NCI-H748 treated with DMSO at 0.1 percent for 48 hours (cell line): ENCODE results near the gene ARMS2.

Experiments used
- DNase-seq: peaks from one replicate; lab custom pipeline; 2025; lab: John Stamatoyannopoulos, UW

Gene ARMS2

DNA sequence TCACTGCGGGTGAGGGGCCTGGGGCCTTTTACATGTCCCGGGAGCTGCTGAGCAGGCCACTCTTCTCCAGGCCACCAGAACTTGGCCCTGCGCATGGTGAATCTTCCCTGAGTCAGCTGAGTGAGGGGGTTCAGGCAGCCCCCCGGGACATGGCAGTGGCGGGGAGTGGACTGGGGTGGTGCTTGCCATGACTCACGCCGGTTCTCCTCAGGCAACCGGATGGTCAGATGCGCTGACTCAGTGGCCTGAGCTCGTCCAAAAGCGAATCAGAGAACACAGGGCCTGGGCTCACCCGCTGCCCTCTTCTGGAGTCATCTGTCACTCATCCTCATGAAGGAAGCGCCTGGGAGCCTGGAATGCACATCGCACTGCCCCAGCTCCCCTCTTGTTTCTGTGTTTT lies 40.4 kb downstream of the ARMS2 start:
- DNase-seq: no peak

- no peak for DNase-seq
Measured at GRCh38 chr10:122495406-122496340, 41.2 kb downstream of the ARMS2 start.

DNA sequence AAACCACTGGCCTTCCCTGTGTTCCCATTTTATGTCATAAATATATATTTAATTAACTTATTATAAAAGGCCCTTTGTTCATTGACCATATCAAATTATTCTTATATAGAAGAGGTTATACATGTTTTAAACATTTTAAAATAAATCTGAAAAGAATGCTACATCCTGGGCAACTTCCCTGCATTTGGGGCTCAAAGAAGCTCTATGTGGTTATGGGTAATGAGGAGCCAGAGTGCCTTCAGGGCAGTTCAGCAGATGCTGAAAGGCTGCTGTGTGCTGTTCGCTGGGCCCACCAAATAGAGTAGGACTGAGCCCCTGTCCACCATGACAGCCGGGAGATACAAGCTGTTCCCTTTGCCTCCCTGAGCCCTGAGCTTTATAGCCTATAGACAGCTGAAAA lies 42.8 kb downstream of the ARMS2 start:
- DNase-seq: no peak

DNA sequence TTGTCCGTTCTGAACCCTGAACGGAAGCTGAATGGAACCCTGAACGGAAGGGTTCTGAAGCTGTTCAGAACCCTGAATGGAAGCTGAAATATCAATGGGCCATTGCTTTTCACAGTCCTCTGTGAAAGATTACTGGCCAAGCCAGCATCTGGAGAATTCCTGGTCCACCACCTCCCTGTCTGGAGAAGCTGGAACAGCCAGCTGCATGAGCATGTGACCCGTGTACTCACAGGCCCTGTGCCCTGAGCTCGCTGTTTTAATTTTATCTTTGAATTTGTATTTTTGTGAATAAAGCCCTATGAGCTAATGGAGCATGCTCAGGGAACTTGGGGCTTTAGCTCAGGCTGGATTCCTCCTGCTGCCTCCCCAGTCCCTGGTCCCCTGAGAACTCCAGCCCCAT lies 44.1 kb downstream of the ARMS2 start:
- DNase-seq: no peak

DNA sequence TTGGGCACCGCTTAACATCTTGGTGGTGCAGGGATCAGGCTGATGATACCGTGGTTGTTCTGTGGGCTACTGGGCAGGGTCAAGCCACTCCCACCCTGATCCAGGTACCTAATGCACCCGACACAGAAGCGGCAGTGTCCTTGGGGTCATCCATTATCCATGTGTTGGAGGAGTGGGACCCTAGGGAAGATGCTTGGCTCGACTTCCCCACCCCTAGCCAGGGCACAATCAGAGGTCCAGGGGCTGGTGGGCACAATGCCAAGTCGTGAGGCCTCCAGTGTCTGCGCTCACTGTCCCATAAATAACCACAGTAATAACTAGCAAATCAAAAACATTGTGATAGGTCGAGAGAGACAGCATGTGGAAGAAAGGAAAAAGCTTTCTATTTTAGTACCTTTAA lies 44.6 kb downstream of the ARMS2 start:
- DNase-seq: no peak

DNA sequence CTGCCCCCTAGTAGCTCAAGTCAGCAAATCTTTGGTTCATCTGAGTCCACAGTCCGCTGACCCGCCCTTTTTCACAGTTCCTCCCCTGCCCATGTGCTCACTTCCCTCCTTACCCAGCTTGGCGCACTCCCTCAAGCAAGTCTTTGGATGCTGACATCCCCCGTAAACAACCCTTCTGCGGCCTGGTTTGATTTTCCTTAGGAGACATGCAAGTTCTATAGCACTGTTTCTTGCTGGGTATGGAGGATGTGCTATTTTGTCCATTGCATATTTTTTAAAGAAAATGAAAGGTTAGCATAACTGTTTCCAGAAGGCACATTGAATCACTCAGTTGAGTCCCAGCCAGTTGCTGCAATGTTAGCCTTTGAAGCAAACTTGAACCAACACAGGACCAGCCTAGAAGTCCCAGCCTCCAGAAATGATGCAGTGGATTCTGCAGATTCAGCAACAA lies 45.1 kb downstream of the ARMS2 start:
- DNase-seq: no peak

- DNase-seq: no peak
Measured at GRCh38 chr10:122500194-122500593, 45.7 kb downstream of the ARMS2 start.

DNA sequence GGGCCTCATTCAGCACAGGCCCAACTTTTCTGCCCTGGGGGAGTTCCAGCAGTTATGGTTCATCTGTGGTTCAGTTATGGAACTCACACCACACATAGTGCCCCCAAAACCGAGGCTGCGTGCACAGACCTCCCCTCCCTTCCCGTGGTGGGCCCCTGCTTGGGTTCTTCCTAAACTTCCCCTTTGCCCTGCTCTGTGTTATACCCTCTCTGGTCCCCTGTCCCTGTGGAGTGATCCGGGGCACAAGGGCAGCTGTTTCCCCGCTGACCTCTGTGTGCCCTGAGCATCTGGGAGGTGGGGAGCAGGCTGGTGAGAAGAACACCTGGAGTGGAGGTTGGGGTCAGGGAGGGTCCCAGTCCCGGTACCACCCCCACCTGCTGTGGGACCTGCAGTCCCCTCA lies 46.3 kb downstream of the ARMS2 start:
- no peak for DNase-seq

DNA sequence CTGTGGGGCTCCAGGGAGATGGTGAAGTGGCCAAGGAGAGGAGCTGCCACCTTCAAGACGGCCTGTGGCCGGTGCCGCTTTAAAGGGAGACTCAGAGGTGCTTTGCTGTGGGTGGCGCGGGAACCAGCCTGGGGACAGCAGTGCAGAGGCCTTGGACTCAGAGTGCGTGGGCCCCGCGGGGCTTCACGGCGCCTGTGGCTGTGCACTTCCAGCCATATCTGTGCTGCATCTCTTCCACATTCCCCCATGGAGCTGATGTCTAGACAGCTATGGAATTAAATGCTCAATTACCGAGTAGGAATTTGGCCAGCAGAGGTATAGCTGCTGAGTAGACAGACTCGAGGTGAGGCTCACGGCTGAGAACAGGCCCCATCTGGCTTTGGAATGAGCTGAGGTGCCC lies 48.6 kb downstream of the ARMS2 start:
- no peak for DNase-seq

DNA sequence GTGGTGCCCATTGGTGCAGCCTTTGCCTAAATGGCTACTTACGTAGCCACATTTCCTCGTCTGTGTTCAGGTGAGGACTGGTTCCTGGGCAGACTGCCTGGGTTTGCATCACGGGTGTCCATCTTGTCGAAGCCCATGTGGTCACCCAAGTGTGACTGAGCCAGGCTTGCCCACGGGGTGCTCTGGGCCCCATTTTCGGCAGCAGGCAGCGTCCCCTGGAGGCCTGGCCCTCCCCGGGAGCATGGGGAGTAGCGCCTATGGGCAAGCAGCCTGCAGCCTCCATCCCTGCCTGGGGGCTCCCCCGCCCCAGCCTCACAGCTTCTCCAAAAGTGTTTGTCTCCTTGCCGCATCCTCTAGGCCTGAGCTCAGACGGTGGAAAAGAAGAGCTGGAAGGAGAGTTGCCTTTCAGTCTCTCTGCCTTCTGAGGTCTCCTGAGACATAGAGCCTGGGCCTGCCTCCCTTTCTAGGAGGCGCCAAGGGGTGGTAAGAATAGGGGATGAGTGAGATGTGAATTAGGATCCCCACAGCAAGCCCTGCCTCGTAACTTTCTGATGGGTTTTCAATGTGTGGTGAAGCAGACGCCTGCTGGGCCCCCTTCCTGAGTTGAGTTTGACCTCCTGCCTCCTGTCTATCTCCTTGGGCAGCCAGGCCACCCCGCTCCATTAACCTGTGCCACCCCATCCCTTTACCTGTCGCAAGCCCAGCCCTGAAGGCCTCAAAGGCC lies 49.6 kb downstream of the ARMS2 start:
- DNase-seq: no peak

- DNase-seq: peak; percentile 6
Measured at GRCh38 chr10:122504610-122504950, 50.1 kb downstream of the ARMS2 start.

GRCh38 chr10:122505011-122505410 lies 50.6 kb downstream of the ARMS2 start:
- no peak for DNase-seq

DNA sequence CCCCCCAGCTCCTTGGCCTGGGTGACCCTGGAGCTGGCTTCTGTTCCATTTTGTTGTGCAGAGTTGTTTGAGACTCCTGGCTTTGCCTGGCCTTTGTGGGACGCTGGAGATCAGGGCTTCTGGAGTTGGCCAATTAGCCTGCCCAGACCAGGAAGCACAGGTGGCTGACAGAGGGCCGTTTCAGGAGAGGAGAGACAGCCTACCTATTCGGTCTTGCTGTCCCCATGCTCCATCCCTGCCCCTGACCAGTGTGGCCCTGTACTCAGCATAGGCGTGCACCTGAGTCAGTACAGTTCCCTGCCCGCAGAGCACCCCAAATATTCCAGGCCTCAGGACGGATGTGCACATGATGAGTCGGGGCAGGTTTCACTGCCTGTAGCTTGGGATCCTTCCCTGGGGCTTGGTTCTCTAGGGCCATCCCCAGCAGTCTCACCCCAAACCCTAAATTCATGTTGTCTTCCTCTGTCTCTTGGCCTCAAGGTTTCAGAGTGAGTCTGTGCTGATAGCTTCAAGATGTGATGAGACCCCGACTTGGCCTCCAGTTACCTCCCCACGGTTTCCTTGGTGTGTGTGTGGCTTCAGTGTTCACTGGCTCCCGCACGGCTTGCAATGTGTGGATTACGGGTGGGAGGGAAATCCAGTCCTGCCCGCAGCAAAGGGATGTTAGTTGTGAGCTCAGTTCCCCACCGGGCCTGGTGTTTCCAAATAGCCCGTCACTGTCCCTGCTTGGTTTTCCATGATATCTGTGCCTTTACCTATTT lies 51.6 kb downstream of the ARMS2 start:
- DNase-seq: no peak
